AG04450 (cell line): ENCODE measurements around the gene RAB40C. TPM values are rescaled to one million over a fixed set of nuclear protein-coding genes. Genes with fewer than 3 reads are reported as not detected.

Experiments
- CTCF ChIA-PET: fragments of 300-600, 350-600 bp; formaldehyde crosslinking; extraction: SDS; loops from one replicate; lab custom pipeline; 2022; ENCODE audit warnings: antibody characterized with exemption, inconsistent platforms; lab: Charles Lee
- POLR2A ChIA-PET: fragments of 350-600 bp; formaldehyde crosslinking; extraction: SDS; loops from one replicate; lab custom pipeline; 2021; ENCODE audit warnings: antibody characterized with exemption, inconsistent platforms; lab: Yijun Ruan, JAX
- DNase-seq: peaks from one replicate; pipeline ENCODE4 v3.0.0-alpha.2; 2011; ENCODE audit warnings: low read depth, low spot score
- H3K27ac ChIP-seq: one replicate; pipeline ENCODE4 v1.5.1; 2012; ENCODE audit warnings: low read depth, low read length, control low read depth
- H3K27me3 ChIP-seq: one replicate; pipeline ENCODE4 v1.6.0; 2012; ENCODE audit warnings: low read length; ENCODE audit not compliant: control insufficient read depth, insufficient read depth
- H3K4me3 ChIP-seq: 2 replicates; pipeline ENCODE4 v1.5.1; 2011; ENCODE audit warnings: mild to moderate bottlenecking, low read depth, low read length, control low read depth
- H3K9me3 ChIP-seq: 2 replicates; pipeline ENCODE4 v1.5.1; 2012; ENCODE audit warnings: low read length; ENCODE audit not compliant: control insufficient read depth, insufficient read depth
- polyA plus RNA-seq: library from polyadenylated mRNA; depleted of rRNA; stranded (reverse); fragments of >200 nt; gene quantifications from 2 replicates; pipeline ENCODE4 v1.2.3, GENCODE V29; 2011
- TF ChIP-seq, protein P1 (sequence below): IDR thresholded peaks from 2 replicates; pipeline ENCODE4 v1.5.1; 2011; ENCODE audit warnings: low read depth, low read length, control low read depth, inconsistent platforms

RAB40C gene
- polyA plus RNA-seq, 1 experiment, result 4.2 TPM

DNA sequence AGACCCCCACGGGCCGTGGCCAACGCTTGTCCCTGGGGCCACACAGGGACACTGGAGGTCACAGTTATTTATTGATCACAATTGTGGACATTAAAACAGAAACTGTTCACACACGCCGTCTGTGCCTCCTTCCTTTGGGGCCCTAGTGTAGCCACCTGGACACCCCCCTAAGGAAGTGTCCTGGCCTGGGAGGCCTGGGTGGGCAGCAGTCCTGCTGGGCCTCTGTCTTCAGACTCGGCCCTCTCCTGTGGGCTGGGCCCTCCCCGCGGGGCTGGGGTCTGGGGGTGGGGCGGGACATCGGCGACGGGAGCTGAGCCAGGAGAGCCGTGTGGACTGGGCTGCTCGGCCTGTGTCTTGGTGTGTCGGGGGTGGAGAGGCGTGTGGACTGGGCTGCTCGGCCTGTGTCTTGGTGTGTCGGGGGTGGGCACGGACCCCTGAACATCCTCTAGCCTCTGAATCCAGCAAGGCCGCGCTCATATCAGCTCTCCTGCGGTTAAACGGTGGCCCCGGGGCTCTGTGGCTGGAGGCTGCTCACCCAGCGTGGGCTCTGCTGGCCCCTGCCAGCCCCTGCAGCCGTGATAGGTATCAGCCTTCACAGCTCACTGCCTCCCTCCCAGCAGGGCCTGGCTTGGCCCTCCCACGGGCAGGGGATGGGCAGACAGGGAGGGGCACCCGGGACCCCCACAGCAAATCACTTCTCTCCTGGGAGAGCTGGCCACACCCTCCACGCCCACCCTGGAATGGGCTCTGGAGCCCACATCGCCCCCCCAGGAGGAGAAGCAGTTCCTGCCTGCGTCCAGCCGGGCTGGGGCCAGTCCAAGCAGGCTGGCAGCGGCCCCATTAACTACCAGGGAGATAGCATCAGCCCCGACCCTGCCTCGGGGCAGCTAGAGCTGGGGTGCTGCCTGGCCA is 24.2 kb upstream of the RAB40C start:
- DNase-seq, result no peak
- Histone ChIP-seq H3K27ac (no peak overlapping the region), H3K9me3 (peaks cover 3% of the 10 kb centered on the region; the same call in 1 of the 2 replicates), H3K4me3 (no peak overlapping the region), H3K27me3 (peaks cover 16% of the 10 kb centered on the region)
- ChIA-PET POLR2A (interaction anchor here (1.0 kb wide), 1 partner anchor 10 kb away, joined by 3 read pairs; no protein-coding TSS in a partner anchor), CTCF (no interaction called here)
- TF ChIP-seq, protein P1, sequence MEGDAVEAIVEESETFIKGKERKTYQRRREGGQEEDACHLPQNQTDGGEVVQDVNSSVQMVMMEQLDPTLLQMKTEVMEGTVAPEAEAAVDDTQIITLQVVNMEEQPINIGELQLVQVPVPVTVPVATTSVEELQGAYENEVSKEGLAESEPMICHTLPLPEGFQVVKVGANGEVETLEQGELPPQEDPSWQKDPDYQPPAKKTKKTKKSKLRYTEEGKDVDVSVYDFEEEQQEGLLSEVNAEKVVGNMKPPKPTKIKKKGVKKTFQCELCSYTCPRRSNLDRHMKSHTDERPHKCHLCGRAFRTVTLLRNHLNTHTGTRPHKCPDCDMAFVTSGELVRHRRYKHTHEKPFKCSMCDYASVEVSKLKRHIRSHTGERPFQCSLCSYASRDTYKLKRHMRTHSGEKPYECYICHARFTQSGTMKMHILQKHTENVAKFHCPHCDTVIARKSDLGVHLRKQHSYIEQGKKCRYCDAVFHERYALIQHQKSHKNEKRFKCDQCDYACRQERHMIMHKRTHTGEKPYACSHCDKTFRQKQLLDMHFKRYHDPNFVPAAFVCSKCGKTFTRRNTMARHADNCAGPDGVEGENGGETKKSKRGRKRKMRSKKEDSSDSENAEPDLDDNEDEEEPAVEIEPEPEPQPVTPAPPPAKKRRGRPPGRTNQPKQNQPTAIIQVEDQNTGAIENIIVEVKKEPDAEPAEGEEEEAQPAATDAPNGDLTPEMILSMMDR, result no peak

- Histone ChIP-seq H3K4me3 (peak within 1 kb of the TSS; percentile 23), H3K27ac (no peak within 1 kb of the TSS), H3K9me3 (peaks cover 3% of the 10 kb centered on the region; the same call in 1 of the 2 replicates), H3K27me3 (peaks cover 6% of the 10 kb centered on the region)
- no peak for DNase-seq
- POLR2A ChIA-PET, result interaction anchor here (1.0 kb wide), 1 partner anchor 11 kb away, joined by 3 read pairs; no protein-coding TSS in a partner anchor
- TF ChIP-seq, protein P1, result no peak
- CTCF ChIA-PET, result interaction anchor here (0.7 kb wide), 1 partner anchor 101 kb away, joined by 4 read pairs; no protein-coding TSS in a partner anchor
Observed at GRCh38 chr16:566475-567372, 23.1 kb upstream of the RAB40C start, which contains the start of gene NHLRC4. NHLRC4 (plus strand) TSS chr16:567005; CDS start chr16:568048, 1,043 bp downstream.

DNA sequence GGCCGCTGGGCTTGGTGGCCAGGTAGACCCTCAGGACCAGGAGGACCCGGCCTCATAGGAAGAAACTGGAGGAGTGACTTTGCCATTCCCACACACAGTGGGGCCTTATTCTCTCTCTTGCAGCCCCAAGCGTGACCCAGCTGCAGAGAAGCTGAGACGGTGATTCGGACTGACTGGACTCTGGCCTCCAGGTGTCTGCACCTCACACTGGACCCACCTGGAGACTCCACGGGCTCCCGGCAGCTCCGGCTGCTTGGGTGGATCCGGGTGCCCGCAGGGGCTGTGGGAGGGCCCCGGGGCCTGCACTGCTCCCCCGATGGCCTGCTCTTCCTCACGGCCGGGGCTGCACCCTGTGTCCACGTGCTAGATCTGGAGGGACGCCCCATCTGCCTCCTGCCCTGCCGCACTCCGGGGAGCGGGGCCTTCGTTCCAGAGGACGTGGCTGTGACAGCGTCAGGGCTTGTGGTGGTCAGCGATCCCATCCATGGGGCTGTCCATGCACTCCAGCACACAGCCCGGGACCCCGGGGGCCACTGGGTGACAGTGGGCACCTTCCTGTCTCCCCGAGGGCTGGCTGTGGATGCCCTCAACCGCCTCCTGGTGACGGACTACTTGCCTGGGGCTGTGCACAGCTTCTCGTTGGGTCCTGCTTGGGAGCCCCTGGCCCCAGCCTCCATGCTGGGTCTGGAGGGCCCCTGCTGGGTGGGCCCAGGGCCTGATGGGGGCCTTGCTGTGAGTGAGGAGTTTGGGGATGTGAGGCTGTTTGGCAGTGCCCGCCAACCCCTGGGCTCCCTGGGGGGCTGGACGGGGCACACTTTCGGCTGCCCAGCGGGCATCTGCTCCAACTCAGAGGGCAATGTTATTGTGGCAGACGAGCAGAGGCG is 22.3 kb upstream of the RAB40C start:
- CTCF ChIA-PET, result interaction anchor here (0.7 kb wide), 1 partner anchor 100 kb away, joined by 4 read pairs; no protein-coding TSS in a partner anchor

More for the DNA sequence above, 22.3 kb upstream of the RAB40C start:
- Histone ChIP-seq H3K9me3 (no peaks in the 10 kb centered on the region; the same call in 1 of the 2 replicates), H3K27ac (no peak overlapping the region), H3K27me3 (no peaks in the 10 kb centered on the region), H3K4me3 (0 out of 2 replicates have a peak overlapping the region, but pooled peaks have one; percentile 23)
- TF ChIP-seq, protein P1, result no peak
- POLR2A ChIA-PET, result no interaction called here
- no peak for DNase-seq
